Kidney (tissue), 14 donors: Measurements from ENCODE around the gene COX7A2. TPM values are rescaled to one million over a fixed set of nuclear protein-coding genes. Genes with fewer than 3 reads are reported as not detected.
A peak's percentile ranks its signal among the peaks of the same experiment; 100 is the strongest.

ENCODE experiments used
- DNase-seq, 5 donors: peaks; one replicate each; pipeline ENCODE4 v3.0.0-alpha.2; 2013 to 2020
- FAIRE-seq: peaks from 2 replicates; lab custom pipeline; 2012; peaks lifted over from hg19 to GRCh38; lab: Jason Lieb, UNC
- H3K27ac ChIP-seq, 2 donors: one replicate each; pipeline ENCODE4 v1.7.0; 2013; ENCODE audit warnings: low read depth in 2 of 2, low read length in 2 of 2, inconsistent platforms in 1 of 2
- H3K27me3 ChIP-seq: one replicate; pipeline ENCODE4 v1.7.1; 2013; ENCODE audit warnings: low read length, inconsistent platforms; ENCODE audit not compliant: control insufficient read depth, insufficient read depth
- H3K36me3 ChIP-seq, 3 donors: one replicate each; pipeline versions ENCODE4 v1.7.0 to v1.7.1; 2013; ENCODE audit warnings: low read length in 3 of 3, control low read depth in 1 of 3, inconsistent platforms in 1 of 3; ENCODE audit not compliant: insufficient read depth in 3 of 3, control insufficient read depth in 2 of 3
- H3K4me1 ChIP-seq, 3 donors: one replicate each; pipeline versions ENCODE4 v1.7.0 to v1.7.1; 2013; ENCODE audit warnings: low read length in 3 of 3, inconsistent platforms in 1 of 3, low read depth in 1 of 3; ENCODE audit not compliant: control insufficient read depth in 2 of 3, insufficient read depth in 2 of 3
- H3K4me3 ChIP-seq, 3 donors: one replicate each; pipeline versions ENCODE4 v1.7.0 to v1.8.1; 2013; ENCODE audit warnings: low read length in 3 of 3, control low read depth in 1 of 3, inconsistent platforms in 1 of 3
- H3K9ac ChIP-seq, 3 donors: one replicate each; pipeline versions ENCODE4 v1.7.0 to v1.7.1; 2013; ENCODE audit warnings: low read length in 3 of 3, control low read depth in 1 of 3, inconsistent platforms in 1 of 3
- H3K9me3 ChIP-seq, 3 donors: one replicate each; pipeline versions ENCODE4 v1.7.0 to v1.7.1; 2013; ENCODE audit warnings: low read length in 3 of 3, control low read depth in 1 of 3, inconsistent platforms in 1 of 3; ENCODE audit not compliant: control insufficient read depth in 2 of 3, insufficient read depth in 1 of 3
- intact Hi-C: fragments of 100-400 bp; cut with DNase I; formaldehyde crosslinking; loops from one replicate; pipeline ENCODE4 v1.11.1; 2022
- polyA plus RNA-seq: library from polyadenylated mRNA; stranded (reverse); fragments of 350-450 nt; fragmentation: Illumina TruSeq; extraction: RNeasy Lipid Tissue Mini Kit (QIAGEN cat#74804); gene quantifications from one replicate; pipeline ENCODE4 v1.2.3, GENCODE V29; 2014; ENCODE audit warnings: low read depth, low replicate concordance; ENCODE audit not compliant: insufficient read depth
- total RNA-seq: library from RNA; stranded (reverse); fragmentation: NEBNext Ultra II Directional; extraction: Animal tissue kit (Norgen Biotek cat#: 25700); gene quantifications from one replicate; pipeline ENCODE4 v1.2.1, GENCODE V29; 2021
- TF ChIP-seq, protein P1 (sequence below): IDR thresholded peaks from 3 replicates; pipeline ENCODE4 v1.5.1; 2012; ENCODE audit warnings: mild to moderate bottlenecking, moderate library complexity, borderline replicate concordance; ENCODE audit not compliant: insufficient read depth; ENCODE audit errors: extremely low read depth
- donor health status: control.
- donor health status: control.
- donor health status: control.
- donor health status: control.
- donor health status: control.
- donor health status: DM: yes; HTN: yes; CAD: no.
- donor health status: Normal renal cell carcinoma (clear cell type).

Gene COX7A2
- total and polyA plus RNA-seq, 2 donors from 2014 or later, result 315 to 812 TPM

GRCh38 chr6:75272145-75272840 is 28.7 kb upstream of the COX7A2 start:
- Histone ChIP-seq H3K27me3 (no peaks in the 10 kb centered on the region), H3K9me3 (no peaks in the 10 kb centered on the region), H3K4me3 (no peak overlapping the region), H3K36me3 (peaks cover 0 to 2% (median 0%) of the 10 kb centered on the region in 3 donors), H3K9ac (no peak overlapping the region), H3K4me1 (peaks cover 0 to 11% (median 5%) of the 10 kb centered on the region in 3 donors), H3K27ac (peak overlapping the region in 1 of 2 donors; percentile 17)
- TF ChIP-seq, protein P1, sequence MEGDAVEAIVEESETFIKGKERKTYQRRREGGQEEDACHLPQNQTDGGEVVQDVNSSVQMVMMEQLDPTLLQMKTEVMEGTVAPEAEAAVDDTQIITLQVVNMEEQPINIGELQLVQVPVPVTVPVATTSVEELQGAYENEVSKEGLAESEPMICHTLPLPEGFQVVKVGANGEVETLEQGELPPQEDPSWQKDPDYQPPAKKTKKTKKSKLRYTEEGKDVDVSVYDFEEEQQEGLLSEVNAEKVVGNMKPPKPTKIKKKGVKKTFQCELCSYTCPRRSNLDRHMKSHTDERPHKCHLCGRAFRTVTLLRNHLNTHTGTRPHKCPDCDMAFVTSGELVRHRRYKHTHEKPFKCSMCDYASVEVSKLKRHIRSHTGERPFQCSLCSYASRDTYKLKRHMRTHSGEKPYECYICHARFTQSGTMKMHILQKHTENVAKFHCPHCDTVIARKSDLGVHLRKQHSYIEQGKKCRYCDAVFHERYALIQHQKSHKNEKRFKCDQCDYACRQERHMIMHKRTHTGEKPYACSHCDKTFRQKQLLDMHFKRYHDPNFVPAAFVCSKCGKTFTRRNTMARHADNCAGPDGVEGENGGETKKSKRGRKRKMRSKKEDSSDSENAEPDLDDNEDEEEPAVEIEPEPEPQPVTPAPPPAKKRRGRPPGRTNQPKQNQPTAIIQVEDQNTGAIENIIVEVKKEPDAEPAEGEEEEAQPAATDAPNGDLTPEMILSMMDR, result no peak
- FAIRE-seq (no peak), DNase-seq (no peak)
- intact Hi-C loops, result no loop called here

DNA sequence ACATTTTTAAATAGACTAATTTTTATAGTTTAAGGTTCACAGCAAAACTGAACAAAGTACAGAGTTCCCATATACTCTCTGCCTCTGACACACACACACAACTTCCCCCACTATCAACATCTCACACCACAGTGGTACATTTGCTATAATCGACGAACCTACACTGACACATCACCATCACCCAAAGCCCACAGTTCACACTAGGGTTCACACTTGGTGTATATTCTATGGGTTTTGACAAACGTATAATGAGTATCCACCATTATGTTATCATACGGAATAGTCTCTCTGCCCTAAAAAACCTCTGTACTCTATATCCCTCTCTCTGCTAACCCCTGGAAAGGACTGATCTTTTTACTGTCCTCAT is 25.4 kb upstream of the COX7A2 start:
- Histone ChIP-seq H3K9ac (no peak overlapping the region), H3K36me3 (peaks cover 0 to 2% (median 0%) of the 10 kb centered on the region in 3 donors), H3K9me3 (no peaks in the 10 kb centered on the region), H3K4me1 (peaks cover 0 to 11% (median 5%) of the 10 kb centered on the region in 3 donors), H3K27me3 (no peaks in the 10 kb centered on the region), H3K4me3 (no peak overlapping the region), H3K27ac (no peak overlapping the region)
- DNase-seq, result no peak
- TF ChIP-seq, protein P1, result no peak
- intact Hi-C loops, result no loop called here
- no peak for FAIRE-seq

DNA sequence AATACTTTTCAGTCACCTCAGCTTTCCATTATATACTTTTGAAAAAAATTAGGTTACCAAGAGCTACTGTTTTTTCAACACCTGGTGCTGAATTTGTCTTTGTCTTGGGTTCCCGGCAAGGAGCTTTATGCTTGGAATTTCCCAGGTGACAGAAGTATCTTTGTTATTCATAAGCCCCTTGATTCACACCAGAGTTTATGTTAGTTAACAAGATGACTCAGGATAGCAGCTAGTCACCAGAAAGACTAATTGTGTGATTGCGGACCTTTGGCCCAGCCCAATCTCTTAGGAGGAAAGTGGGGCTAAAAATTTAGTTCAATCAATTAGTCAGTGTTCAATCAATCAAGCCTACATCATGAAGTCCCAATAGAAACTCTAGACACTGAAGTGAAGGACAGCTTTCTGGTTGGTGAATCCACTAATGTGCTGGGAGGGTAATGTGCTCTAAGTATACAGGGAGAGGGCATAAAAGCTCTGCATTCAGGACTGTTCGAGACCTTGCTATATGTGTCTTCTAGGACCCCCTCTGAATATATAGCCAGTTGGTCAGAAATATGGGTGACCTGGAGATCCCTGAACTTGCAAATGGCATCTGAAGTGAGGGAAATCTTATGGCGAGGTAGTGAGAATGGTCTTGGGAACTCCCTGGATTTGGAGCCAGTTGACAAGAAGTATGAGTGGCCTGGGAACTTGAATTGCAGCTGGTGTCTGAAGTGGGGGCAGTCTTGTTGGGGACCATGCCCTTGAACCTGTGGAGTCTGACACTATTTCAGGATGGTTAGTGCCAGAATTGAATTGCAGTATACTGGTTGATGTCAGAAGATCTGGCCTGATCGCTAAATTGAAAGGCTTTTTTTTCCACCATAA is 24.8 kb upstream of the COX7A2 start:
- Histone ChIP-seq H3K27ac (no peak overlapping the region), H3K9ac (peak overlapping the region in 1 of 3 donors; percentile 31), H3K27me3 (no peaks in the 10 kb centered on the region), H3K4me3 (no peak overlapping the region), H3K36me3 (peaks cover 0 to 2% (median under 1%) of the 10 kb centered on the region in 3 donors), H3K4me1 (peaks cover 0 to 8% (median 5%) of the 10 kb centered on the region in 3 donors), H3K9me3 (no peaks in the 10 kb centered on the region)
- TF ChIP-seq, protein P1, result no peak
- no peak for FAIRE-seq
- DNase-seq, result no peak
- intact Hi-C loops, result no loop called here
